CD4-positive, alpha-beta T cell treated with Interleukin-2 at 100 ng/mL for 4 hours (primary cell): ENCODE results near the gene CATSPER4.
"Not testable (repeated sequence)": the region's sequence is repeated elsewhere in the genome, so short reads cannot be mapped to it uniquely, and the experiment has no call there.

Experiments
- DNase-seq: peaks from one replicate; pipeline ENCODE4 v3.0.0-alpha.2; 2020; ENCODE audit warnings: low spot score

The CATSPER4 gene

DNA sequence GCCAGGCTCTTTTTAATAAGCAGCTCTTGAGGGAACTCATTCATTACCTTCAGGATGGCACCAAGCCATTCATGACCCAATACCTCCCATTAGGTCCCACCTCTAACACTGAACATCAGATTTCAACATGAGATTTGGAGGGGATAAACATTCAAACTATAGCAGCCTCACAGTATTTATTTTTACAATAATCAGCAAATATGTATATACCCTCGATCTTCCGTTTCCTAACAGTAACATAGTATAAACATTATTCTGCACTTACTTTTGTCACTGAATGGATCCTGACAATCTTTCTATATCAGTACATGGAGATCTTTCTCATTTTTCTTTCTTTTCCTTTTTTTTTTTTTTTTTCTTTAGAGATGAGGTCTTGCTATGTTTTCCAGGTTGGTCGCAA is 5.4 kb downstream of the CATSPER4 start:
- no peak for DNase-seq

GRCh38 chr1:26197301-26197700 is 6.9 kb downstream of the CATSPER4 start:
- no peak for DNase-seq

- DNase-seq = no peak
Measured at GRCh38 chr1:26197813-26198212, 7.4 kb downstream of the CATSPER4 start.

DNA sequence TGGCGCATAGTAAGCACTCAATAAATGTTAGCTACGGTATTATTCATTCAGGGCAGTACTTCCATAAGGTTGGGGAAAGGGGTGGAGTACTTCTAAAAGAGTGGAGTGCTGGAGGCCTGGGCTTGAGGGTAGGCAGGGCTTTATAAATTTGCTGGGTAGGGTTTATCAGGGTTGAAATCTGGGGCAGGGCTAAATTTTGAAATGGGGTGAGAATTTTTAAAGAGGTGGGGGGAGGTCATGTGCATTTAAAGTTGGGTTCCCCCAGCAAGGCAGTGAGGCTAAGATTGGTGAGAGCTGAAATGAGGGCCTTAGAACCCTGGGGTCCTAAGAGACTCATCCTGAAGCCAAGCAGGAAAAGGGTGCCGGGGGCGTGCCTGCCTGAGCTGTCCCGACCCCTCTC is 10.0 kb downstream of the CATSPER4 start:
- DNase-seq = no peak

DNA sequence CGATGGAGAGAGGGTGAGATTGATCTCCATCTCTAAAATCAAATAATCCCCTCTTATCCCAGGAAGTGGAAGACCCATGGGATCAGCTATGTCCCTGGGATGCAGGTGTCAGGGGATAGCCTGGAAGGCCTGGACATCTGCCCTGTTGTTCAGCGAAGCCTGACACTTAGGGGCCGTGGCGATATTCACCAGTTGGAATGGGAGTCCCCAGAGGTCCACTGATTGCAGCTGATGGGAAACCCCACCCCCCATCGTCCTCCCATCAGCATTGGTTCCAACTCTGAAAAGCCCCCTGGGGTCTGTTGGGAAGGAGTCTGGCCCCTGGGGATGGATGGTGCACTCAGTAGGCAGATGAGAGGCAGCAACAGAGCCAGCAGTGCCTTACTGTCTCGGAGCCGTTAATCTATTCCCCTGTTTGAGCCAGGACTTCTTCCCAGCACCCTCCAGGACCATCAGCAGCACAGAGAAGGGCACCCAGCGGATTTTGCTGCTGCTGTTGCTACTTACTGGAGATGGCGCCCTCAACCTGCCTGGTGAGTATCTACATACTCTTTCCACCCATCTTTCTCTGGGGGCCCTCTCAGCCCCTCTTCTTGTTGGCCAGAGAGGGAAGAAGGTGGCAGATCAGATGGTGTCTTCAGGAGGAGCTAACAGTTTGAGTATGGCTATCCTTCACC is 13.4 kb downstream of the CATSPER4 start:
- DNase-seq = no peak

DNA sequence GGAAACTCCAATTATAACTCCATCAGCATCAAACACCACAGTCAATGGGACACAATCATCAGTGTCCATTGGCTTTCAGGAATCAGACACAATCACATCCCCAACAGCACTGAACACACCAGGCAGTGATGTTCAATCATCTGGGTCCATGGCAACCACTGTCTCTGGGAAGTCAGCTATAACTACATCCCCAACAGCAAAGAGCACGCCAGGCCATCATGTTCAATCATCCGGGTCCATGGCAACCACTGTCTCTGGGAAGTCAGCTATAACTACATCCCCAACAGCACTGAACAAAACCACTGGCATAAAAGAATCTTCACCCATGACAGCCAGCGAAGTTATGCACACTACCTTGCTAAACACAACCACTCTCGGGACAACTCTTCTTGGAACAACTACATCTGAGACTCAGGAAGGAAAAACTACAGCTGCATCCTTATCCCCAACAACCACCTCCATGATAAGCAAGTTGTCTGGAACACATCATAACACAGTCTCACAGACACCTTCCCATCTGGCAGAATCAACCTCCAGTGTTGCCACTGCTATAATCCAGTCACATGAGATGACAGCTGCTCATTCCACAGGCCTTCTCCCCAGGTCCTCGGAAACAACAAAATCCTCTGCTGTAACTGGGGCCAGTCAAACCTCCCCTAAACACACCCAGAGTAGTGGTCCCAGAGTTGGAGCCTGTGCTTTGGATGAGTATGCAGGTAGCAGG is 19.9 kb downstream of the CATSPER4 start:
- DNase-seq = no peak

DNA sequence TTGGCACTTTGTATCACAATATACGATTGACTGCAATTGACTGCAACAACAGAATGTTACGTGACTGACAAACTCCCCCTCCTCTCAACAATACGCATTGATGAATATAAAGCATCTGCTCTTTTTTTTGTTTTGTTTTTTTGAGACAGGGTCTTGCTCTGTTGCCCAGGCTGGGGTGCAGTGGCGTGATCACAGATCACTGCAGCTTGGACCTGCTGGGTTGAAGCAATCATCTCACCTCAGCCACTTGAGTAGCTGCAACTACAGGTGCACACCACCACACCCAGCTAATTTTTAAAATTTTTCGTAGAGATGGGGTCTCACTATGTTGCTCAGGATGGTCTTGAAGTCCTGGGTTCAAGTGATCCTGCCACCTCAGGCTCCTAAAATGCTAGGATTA is 22.3 kb downstream of the CATSPER4 start:
- no peak for DNase-seq

GRCh38 chr1:26213335-26213905 is 23.0 kb downstream of the CATSPER4 start:
- no peak for DNase-seq

- no peak for DNase-seq
Measured at GRCh38 chr1:26215246-26215645, 24.8 kb downstream of the CATSPER4 start.

DNA sequence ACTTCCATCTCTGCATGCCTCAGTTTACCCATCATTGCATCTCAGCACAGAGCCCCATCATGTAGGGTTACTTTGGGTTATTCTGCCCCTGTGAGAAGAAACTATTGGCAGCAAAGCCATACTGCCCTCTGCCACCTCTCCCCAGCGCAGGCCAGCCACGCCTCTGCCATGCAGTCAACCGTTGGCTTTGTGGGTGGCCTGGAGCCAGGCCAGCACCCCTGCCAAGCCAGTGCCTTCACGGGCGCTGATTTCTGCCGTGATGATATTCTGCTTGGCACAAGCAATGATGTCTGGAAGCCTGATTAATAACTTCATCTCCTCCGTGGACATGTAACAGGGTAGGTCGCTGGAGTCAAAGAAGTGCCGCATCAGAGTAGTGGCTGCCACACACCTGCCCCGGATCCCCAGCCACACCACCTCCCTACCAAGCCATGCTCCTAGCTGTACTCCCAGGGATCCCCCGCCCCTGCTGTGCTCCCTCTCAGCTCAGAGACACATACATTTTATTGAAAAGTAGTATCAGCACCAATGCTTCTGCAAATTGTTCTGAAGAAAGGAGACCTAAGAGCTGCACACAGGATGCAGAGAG is 28.6 kb downstream of the CATSPER4 start:
- no peak for DNase-seq

DNA sequence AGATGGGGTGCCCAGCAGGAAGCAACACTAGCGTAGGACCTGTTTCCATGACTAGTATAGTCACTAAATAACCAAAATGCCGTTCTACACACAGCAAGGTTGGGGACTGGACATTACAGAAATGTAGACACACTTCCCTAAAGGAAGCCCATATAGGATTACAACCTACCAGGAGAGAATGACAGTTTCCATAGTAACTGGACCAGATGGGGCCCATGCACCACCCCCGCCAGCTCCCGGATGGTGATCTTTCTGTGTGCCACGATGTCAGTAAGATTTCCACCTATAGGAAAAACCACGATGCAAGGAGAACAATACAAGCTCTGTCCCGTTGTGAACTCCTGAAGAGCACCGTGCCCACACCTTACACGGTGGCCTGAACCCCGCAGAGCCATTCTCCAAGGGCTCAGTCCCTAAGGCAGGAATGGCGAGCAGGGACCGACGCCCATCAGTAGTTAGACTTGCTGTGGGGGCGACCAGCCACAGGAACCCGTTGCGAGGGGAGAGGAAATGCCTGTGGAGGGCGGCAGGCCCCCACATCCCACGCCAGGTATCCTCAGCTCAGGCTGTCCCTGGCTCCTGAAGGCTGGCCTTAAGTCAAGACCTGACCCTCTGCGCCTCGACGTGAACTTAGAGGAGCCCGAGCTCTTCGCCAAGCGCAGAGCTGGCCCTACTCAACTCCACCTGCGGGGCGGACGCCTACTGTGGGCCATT is 30.0 kb downstream of the CATSPER4 start:
- no peak for DNase-seq

GRCh38 chr1:26221094-26221493 is 30.7 kb downstream of the CATSPER4 start:
- DNase-seq = no peak

GRCh38 chr1:26224606-26225005 is 34.2 kb downstream of the CATSPER4 start:
- no peak for DNase-seq

DNA sequence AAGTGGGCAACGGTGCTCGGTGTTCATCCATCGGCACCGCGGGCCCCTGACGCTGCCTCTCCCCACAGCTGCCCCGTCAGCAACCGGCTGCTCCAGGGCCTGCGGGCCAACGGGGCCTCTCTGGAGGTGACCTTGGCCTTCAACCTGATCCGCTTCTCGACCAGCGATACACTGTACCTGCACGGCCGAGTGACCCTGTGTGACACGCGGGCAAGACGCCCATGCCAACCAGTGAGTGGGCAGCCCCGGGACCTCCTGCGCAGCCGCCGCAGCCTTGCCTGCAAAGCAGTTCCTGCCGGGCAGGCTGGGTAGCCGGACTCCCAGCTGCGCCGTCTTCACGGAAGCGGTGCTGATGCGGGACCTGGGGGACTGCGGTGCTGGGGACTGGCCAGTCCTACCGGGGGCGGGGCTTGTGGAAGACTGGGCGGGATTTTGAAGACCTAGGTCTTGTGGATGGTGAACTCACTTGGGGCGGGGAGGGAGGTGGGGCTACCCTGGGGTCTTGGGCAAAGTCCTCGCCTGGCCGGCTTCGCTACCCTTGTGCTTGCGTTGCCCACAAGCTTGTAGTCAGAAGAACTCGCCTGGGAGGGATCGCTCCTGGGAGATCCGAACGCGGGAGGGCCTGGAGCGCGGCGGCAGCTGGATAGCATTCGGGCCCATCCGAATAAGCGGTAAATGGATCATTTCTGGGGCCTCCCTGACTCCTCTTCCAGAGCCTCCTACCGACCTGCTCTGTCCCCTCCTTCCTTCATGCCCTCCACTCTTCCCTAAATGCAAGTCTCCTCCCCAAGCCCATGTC is 34.8 kb downstream of the CATSPER4 start:
- peak; percentile 32 for DNase-seq

GRCh38 chr1:26230682-26231081 is 40.3 kb downstream of the CATSPER4 start:
- not testable (repeated sequence) for DNase-seq

GRCh38 chr1:26233903-26234643 is 43.7 kb downstream of the CATSPER4 start, which contains the start of gene CEP85:
TSS of gene CEP85 (plus strand) at chr1:26234200. CDS start at chr1:26239784, 5,584 bp downstream.
- DNase-seq = peak; percentile 98

GRCh38 chr1:26234644-26235370 is 44.4 kb downstream of the CATSPER4 start:
- peak; percentile 23 for DNase-seq

GRCh38 chr1:26237230-26237966 is 47.0 kb downstream of the CATSPER4 start:
- peak; percentile 3 for DNase-seq

- no peak for DNase-seq
Measured at GRCh38 chr1:26239936-26240335, 49.5 kb downstream of the CATSPER4 start.
